ENCODE measurements around the gene RPS5.

Gene RPS5

DNA sequence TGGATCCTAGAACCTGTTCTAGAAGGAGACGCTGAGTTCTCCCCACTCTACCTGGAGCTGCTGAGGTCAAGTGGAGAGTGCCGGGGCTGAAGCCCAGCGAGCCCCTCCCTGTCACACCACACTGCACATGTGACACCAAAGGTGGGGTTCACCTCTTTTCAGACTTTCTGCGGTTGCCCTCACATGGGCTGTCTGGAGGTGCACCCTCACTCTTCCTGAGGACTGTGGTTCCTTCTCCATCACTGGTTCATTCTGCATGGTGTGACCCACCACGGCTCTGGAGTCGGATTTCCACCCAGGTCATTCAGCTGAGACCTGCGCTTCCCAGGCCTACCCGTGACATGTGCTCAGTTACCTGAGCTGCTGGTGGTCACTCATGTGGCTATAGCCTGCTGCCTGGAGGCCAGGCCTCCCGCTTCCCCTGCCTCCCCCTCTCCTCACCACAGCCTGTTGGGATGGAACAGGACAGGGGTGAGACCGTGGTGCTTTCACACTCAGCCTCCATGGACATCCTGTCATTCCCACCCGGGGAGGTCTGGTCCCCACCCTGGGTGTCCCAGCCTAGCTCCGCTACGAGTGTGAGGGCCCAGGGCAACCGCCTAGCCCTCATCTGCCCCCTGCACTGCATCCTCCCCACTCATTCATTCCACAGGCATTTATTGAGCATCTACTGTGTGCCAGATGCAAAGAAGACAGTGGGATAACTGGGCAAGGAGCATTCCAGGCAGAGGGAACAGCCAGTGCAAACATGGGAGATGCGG lies 33.2 kb upstream of the RPS5 start:
- peaks cover 5% of the 10 kb centered on the region for H3K4me1 Mint-ChIP-seq (ENCODE audit: low read depth)
- no peaks in the 10 kb centered on the region for H3K9me3 Mint-ChIP-seq
- no peaks in the 10 kb centered on the region for H3K27me3 Mint-ChIP-seq (ENCODE audit: low read depth)
- H3K4me3 Mint-ChIP-seq: no peak overlapping the region
- H3K27ac Mint-ChIP-seq: no peak overlapping the region
- H3K36me3 Mint-ChIP-seq (ENCODE audit: low read depth): peaks cover 4% of the 10 kb centered on the region

- Mint-ChIP-seq H3K36me3 (ENCODE audit: low read depth) (peaks cover 2% of the 10 kb centered on the region), H3K4me3 (no peak overlapping the region), H3K27me3 (ENCODE audit: low read depth) (no peaks in the 10 kb centered on the region), H3K27ac (no peak overlapping the region), H3K4me1 (ENCODE audit: low read depth) (peaks cover 3% of the 10 kb centered on the region), H3K9me3 (no peaks in the 10 kb centered on the region)
These were observed 32.5 kb upstream of the RPS5 start for GRCh38 chr19:58354478-58355030.

- no peaks in the 10 kb centered on the region for H3K36me3 Mint-ChIP-seq (ENCODE audit: low read depth)
- H3K4me3 Mint-ChIP-seq: no peak overlapping the region
- H3K4me1 Mint-ChIP-seq (ENCODE audit: low read depth): peaks cover 3% of the 10 kb centered on the region
- H3K27me3 Mint-ChIP-seq (ENCODE audit: low read depth): no peaks in the 10 kb centered on the region
- no peak overlapping the region for H3K27ac Mint-ChIP-seq
- H3K9me3 Mint-ChIP-seq: no peaks in the 10 kb centered on the region
These were observed 31.8 kb upstream of the RPS5 start for GRCh38 chr19:58355215-58355796.

GRCh38 chr19:58355908-58356765 lies 30.9 kb upstream of the RPS5 start:
- Mint-ChIP-seq H3K9me3 (no peaks in the 10 kb centered on the region), H3K36me3 (ENCODE audit: low read depth) (no peaks in the 10 kb centered on the region), H3K27ac (no peak overlapping the region), H3K27me3 (ENCODE audit: low read depth) (no peaks in the 10 kb centered on the region), H3K4me1 (ENCODE audit: low read depth) (peaks cover 3% of the 10 kb centered on the region), H3K4me3 (peak overlapping the region; percentile 34)

DNA sequence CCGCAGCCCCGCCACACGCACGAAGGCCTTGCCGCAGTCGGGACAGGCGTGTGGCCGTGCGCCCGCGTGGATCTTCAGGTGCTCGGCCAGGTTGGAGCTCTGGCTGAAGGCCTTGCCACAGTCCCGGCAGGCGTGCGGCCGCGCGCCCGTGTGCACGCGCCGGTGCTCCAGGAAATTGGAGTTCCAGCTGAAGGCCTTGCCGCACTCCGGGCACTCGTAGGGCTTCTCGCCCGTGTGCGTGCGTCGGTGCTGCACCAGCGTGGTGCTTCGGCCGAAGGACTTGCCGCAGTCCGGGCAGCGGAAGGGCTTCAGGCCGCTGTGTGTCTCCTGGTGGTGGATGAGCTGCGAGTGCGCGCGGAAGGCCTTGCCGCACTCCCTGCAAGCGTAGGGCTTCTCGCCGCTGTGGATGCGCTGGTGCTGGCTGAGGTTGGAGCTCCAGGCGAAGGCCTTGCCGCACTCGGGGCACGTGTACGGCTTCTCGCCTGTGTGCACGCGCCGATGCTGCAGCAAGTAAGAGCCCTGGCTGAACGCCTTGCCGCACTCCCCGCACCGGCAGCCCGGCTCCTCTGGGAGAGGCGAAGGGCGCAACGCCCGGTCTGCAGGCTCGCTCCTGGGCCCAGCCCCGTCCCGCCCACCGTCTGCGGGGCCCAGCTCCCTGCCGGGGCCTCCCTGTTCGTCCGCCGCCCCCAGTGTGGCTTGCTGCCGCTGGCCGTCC lies 30.1 kb upstream of the RPS5 start:
- Mint-ChIP-seq H3K27me3 (ENCODE audit: low read depth) (no peaks in the 10 kb centered on the region), H3K27ac (no peak overlapping the region), H3K36me3 (ENCODE audit: low read depth) (no peaks in the 10 kb centered on the region), H3K9me3 (no peaks in the 10 kb centered on the region), H3K4me3 (peak overlapping the region; percentile 34), H3K4me1 (ENCODE audit: low read depth) (peaks cover 5% of the 10 kb centered on the region)

DNA sequence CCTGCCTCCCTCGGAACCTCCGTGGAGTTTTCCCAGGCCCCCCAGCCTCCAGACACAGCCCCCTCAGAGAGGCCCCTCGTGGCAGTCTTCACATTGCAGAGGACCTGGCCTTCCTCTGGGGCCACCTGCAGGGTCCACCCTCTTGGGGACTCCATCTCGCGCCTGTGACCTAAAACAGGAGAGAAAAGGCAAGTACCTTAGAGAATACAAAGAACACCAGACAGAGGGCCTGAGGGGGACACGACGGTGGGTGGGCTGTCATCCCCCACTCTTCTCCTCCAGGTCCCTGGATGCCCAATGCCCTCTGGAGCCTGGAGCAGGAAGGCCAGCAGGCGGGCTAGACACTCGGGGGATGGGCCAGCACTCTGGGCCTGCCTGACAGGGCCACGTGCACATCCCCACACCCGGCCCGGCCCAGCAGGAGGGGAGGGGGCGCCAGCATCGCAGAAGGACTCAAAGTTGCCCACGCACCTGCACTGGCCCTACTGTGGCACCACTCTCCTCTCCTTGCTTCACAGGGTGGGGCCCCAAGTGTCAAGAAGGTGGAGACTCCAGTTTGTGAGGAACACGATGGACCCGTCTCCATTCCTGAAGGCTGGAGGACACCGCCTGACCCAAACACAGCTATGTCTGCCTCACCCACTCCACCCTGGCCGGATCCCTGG lies 29.5 kb upstream of the RPS5 start:
- Mint-ChIP-seq H3K27ac (no peak overlapping the region), H3K27me3 (ENCODE audit: low read depth) (no peaks in the 10 kb centered on the region), H3K4me3 (no peak overlapping the region), H3K36me3 (ENCODE audit: low read depth) (no peaks in the 10 kb centered on the region), H3K9me3 (no peaks in the 10 kb centered on the region), H3K4me1 (ENCODE audit: low read depth) (peaks cover 8% of the 10 kb centered on the region)

DNA sequence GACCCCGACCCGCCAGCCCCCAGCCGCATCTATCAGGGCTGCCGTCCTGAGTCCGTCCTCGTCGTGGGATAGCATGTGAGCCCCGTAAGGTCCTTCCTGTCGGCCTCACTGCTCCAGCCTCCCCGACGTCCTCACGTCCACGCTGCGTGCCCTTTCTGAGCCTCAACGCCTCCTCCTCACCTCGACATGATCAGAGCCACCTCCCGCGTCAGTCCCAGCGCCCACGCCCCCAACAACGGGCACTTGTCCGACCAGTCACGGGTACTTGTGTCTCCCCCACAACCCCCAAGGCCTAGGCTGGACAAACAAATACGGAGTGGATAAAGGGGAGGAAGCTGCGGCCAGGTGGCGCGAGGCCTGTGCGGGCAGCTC lies 25.2 kb upstream of the RPS5 start:
- H3K4me3 Mint-ChIP-seq: peak overlapping the region; percentile 90
- H3K27ac Mint-ChIP-seq: peak overlapping the region; percentile 86
- no peaks in the 10 kb centered on the region for H3K9me3 Mint-ChIP-seq
- no peaks in the 10 kb centered on the region for H3K36me3 Mint-ChIP-seq (ENCODE audit: low read depth)
- no peaks in the 10 kb centered on the region for H3K27me3 Mint-ChIP-seq (ENCODE audit: low read depth)
- H3K4me1 Mint-ChIP-seq (ENCODE audit: low read depth): peaks cover 7% of the 10 kb centered on the region

DNA sequence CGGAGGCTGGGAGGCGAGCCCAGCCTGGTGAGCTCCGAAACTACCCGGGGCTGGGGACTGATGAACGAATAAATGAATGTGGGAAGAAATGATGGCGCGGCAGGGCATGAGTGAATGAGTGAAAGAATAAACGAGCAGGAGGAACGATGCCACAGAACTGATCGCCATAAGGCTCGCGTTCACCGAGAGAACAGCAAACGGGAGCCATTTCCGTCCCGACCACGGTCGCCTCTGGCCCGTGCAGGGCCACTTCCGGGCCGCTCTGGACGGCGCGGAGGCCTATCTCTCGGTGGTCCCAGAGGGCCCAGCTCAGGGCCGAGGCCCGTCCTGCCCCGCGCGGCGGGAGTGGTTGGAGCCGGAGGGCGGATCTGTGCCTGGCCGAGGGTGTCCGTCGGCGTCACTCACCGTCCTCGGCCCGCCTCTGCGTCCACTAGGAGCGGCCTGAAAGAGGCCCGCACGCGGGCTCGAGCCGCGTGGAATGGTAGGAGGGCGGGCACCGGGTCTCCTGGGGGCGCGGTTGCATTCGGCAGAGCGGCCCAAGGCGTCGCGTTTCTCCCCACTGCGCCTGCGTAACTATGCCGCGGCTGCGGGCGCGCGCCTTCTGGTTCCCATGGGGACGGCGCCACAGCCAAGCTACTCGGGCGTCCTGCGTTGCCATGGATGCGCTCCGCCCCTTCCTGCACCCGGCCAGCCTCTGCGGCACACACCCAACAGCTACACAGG lies 24.6 kb upstream of the RPS5 start, which contains the start of gene ZNF497:
ZNF497 (minus strand) TSS at position 480 of the 723 bp plus-strand sequence. CDS start 5,116 bp downstream, outside the sequence.
- Mint-ChIP-seq H3K4me1 (ENCODE audit: low read depth) (peaks cover 7% of the 10 kb centered on the region), H3K36me3 (ENCODE audit: low read depth) (no peaks in the 10 kb centered on the region), H3K27me3 (ENCODE audit: low read depth) (no peaks in the 10 kb centered on the region), H3K27ac (peak within 1 kb of the TSS; percentile 86), H3K9me3 (no peaks in the 10 kb centered on the region), H3K4me3 (peak within 1 kb of the TSS; percentile 90)

DNA sequence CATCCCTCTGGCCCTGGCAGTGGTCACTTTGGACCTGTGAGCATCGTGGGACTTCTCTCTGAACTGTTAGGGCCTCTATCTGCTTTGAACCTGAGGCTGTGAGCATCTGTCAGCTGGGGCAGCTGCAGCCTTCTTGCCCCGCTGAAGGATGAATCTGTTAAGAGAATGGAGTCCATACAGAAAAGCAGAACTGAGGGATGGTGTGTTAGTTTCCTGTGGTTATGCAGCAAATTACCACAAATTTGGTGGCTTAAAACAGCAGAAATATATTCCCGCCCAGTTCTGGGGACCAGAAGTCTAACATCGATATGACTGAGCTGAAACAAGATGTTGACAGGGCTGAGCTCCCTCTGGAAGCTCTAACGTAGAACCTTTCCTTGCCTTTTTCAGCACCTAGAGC lies 22.9 kb upstream of the RPS5 start:
- Mint-ChIP-seq H3K9me3 (no peaks in the 10 kb centered on the region), H3K4me1 (ENCODE audit: low read depth) (peaks cover 7% of the 10 kb centered on the region), H3K27me3 (ENCODE audit: low read depth) (no peaks in the 10 kb centered on the region), H3K36me3 (ENCODE audit: low read depth) (no peaks in the 10 kb centered on the region), H3K27ac (no peak overlapping the region), H3K4me3 (no peak overlapping the region)

DNA sequence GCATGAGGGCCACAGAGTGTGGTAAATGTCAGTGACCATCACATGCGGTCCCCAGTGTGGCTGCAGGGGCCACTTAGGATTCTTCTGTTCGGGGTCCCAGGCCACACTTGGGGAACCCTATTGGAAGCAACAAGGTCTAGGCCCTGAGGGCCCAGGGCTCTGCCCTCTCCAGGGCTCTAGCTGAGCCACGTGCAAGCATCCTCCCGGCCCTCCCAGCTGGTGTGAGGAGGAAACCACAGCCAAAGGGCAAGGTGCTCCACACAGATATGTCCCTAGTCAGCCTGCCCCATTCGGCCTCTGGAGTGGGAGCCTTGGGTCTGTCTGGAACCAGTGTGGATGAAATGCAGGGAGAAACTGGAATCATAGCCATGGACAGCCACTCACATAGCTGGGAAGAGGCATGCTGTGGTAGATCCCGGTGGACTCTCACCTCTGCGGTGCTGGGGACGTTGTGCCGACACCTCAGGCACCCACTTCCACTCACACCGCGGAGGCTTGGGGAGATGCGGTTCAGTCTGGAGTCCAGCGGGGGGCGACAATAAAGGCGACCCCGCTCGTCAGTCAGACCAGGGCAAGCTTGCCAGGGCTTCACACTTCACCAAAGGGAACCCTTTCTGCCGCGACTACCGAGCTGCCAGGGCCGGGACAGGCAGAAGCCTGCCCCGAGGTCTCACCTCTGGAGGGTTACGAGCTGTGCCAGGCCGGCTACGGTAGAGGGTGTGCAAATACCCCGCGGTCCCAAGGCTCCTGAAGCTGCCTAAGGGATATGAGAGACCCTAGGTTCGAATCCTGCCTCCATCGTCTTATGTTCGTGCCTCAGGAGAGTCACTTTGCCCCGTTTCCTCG lies 20.3 kb upstream of the RPS5 start:
- Mint-ChIP-seq H3K36me3 (ENCODE audit: low read depth) (no peaks in the 10 kb centered on the region), H3K4me3 (no peak overlapping the region), H3K4me1 (ENCODE audit: low read depth) (peaks cover 6% of the 10 kb centered on the region), H3K9me3 (no peaks in the 10 kb centered on the region), H3K27me3 (ENCODE audit: low read depth) (no peaks in the 10 kb centered on the region), H3K27ac (no peak overlapping the region)

- H3K9me3 Mint-ChIP-seq: no peaks in the 10 kb centered on the region
- no peaks in the 10 kb centered on the region for H3K36me3 Mint-ChIP-seq (ENCODE audit: low read depth)
- no peaks in the 10 kb centered on the region for H3K27me3 Mint-ChIP-seq (ENCODE audit: low read depth)
- H3K4me3 Mint-ChIP-seq: no peak overlapping the region
- no peaks in the 10 kb centered on the region for H3K4me1 Mint-ChIP-seq (ENCODE audit: low read depth)
- H3K27ac Mint-ChIP-seq: no peak overlapping the region
These were observed 19.2 kb upstream of the RPS5 start for GRCh38 chr19:58367698-58368454.

Data from T-helper 1 cell treated with Interleukin-12 subunit alpha and Interleukin-12 subunit beta and Interleukin-4 antibody, amounts not matched to agents 30 μg/mL and 1 μg/mL, for 36 hours (primary cell).